HepG2 (cell line): ENCODE results near the gene KDM8. TPM values are rescaled to one million over a fixed set of nuclear protein-coding genes. Genes with fewer than 3 reads are reported as not detected.
A peak's percentile ranks its signal among the peaks of the same experiment; 100 is the strongest.

ENCODE experiments used
- CHD4 ChIP-seq: fragments of 200-600 bp; sonication (generic); IDR thresholded peaks from 2 replicates; pipeline ENCODE4 v1.7.0; 2017; ENCODE audit warnings: mild to moderate bottlenecking, low read length, borderline replicate concordance
- EHMT2 ChIP-seq: fragments of 200-600 bp; sonication (generic); IDR thresholded peaks from 2 replicates; pipeline ENCODE4 v1.7.0; 2017; ENCODE audit warnings: antibody characterized with exemption, low read depth, low read length, borderline replicate concordance
- FOXC1 ChIP-seq: sonication (generic); formaldehyde crosslinking; IDR thresholded peaks from 2 replicates; pipeline ENCODE4 v1.8.0; 2022; ENCODE audit warnings: mild to moderate bottlenecking, missing genetic modification reagents, borderline replicate concordance
- GABPB1 ChIP-seq: IDR thresholded peaks from 2 replicates; pipeline ENCODE4 v1.6.1; 2016; ENCODE audit warnings: mild to moderate bottlenecking, missing genetic modification reagents, moderate library complexity, missing compliant biosample characterization
- HMG20A ChIP-seq: IDR thresholded peaks from 2 replicates; pipeline ENCODE4 v1.6.1; 2016; ENCODE audit warnings: borderline replicate concordance
- HNRNPUL1 ChIP-seq: fragments of 200-400 bp; formaldehyde crosslinking; IDR thresholded peaks from 2 replicates; pipeline ENCODE4 v1.6.1; 2017; ENCODE audit warnings: low read depth, mild to moderate bottlenecking, low read length, moderate library complexity
- PITX1 ChIP-seq: sonication (generic); formaldehyde crosslinking; IDR thresholded peaks from 2 replicates; pipeline ENCODE4 v1.5.1; 2020; ENCODE audit warnings: mild to moderate bottlenecking, missing genetic modification reagents
- RFXANK ChIP-seq: IDR thresholded peaks from 2 replicates; pipeline ENCODE4 v1.6.1; 2016
- ZMYM2 ChIP-seq: sonication (generic); formaldehyde crosslinking; IDR thresholded peaks from 2 replicates; pipeline ENCODE4 v1.8.0; 2022; ENCODE audit warnings: mild to moderate bottlenecking, missing genetic modification reagents
- ZNF207 ChIP-seq: fragments of 450-650 bp; IDR thresholded peaks from 2 replicates; pipeline ENCODE4 v1.6.1; 2016; ENCODE audit warnings: antibody characterized with exemption, borderline replicate concordance
- ZNF703 ChIP-seq: sonication (generic); formaldehyde crosslinking; IDR thresholded peaks from 2 replicates; pipeline ENCODE4 v1.5.1; 2020; ENCODE audit warnings: missing genetic modification reagents, mild to moderate bottlenecking, moderate library complexity, borderline replicate concordance
- ZSCAN21 ChIP-seq: sonication (generic); formaldehyde crosslinking; IDR thresholded peaks from 2 replicates; pipeline ENCODE4 v1.8.0; 2022; ENCODE audit warnings: mild to moderate bottlenecking, missing genetic modification reagents, moderate library complexity, borderline replicate concordance
- polyA plus RNA-seq, 8 experiments: library from polyadenylated mRNA; depleted of rRNA in 3 of 8; stranded (reverse) in 7 of 8; unstranded in 1 of 8; fragments of >200 nt; fragmentation: Illumina TruSeq in 4 of 8; extraction: Trizol in 4 of 8; gene quantifications; 2 replicates each; pipeline versions ENCODE4 v1.2.1 to v1.2.3, GENCODE V29; 2011 to 2016; ENCODE audit warnings: low read depth in 4 of 8, missing spikeins in 1 of 8, mixed read lengths in 1 of 8; ENCODE audit not compliant: insufficient read depth in 1 of 8
- total RNA-seq, 5 experiments: library from RNA; depleted of rRNA; stranded (reverse); fragments of >200 nt; fragmentation: Illumina TruSeq; extraction: Trizol; gene quantifications; 2 replicates each; pipeline ENCODE4 v1.2.3, GENCODE V29; 2016; ENCODE audit warnings: low read depth in 1 of 5
- TF ChIP-seq, protein P1 (sequence below): sonication (generic); formaldehyde crosslinking; IDR thresholded peaks from 2 replicates; pipeline ENCODE4 v1.5.0; 2020; ENCODE audit warnings: mild to moderate bottlenecking, missing genetic modification reagents, borderline replicate concordance
- TF ChIP-seq, protein P2 (sequence below): sonication (generic); formaldehyde crosslinking; IDR thresholded peaks from 2 replicates; pipeline ENCODE4 v1.8.1; 2023; ENCODE audit warnings: missing genetic modification reagents, mild to moderate bottlenecking, borderline replicate concordance
- TF ChIP-seq, protein P3 (sequence below): sonication (generic); formaldehyde crosslinking; IDR thresholded peaks from 2 replicates; pipeline ENCODE4 v1.4.0; 2020; ENCODE audit warnings: mild to moderate bottlenecking, missing genetic modification reagents
- TF ChIP-seq, protein P4 (sequence below): sonication (generic); formaldehyde crosslinking; IDR thresholded peaks from 2 replicates; pipeline ENCODE4 v1.4.0; 2020; ENCODE audit warnings: missing genetic modification reagents, borderline replicate concordance
- TF ChIP-seq, protein P5 (sequence below): IDR thresholded peaks from 2 replicates; pipeline ENCODE4 v1.6.1; 2016; ENCODE audit warnings: mild to moderate bottlenecking
- TF ChIP-seq, protein P6 (sequence below): sonication (generic); formaldehyde crosslinking; IDR thresholded peaks from 2 replicates; pipeline ENCODE4 v1.9.0; 2021; ENCODE audit warnings: missing genetic modification reagents, borderline replicate concordance

Gene KDM8
- total and polyA plus RNA-seq, 2 of the 13 experiments (the other 11 are each of a cell fraction or from before 2014, with no cell fraction given), result 3.3 to 8.6 TPM

DNA sequence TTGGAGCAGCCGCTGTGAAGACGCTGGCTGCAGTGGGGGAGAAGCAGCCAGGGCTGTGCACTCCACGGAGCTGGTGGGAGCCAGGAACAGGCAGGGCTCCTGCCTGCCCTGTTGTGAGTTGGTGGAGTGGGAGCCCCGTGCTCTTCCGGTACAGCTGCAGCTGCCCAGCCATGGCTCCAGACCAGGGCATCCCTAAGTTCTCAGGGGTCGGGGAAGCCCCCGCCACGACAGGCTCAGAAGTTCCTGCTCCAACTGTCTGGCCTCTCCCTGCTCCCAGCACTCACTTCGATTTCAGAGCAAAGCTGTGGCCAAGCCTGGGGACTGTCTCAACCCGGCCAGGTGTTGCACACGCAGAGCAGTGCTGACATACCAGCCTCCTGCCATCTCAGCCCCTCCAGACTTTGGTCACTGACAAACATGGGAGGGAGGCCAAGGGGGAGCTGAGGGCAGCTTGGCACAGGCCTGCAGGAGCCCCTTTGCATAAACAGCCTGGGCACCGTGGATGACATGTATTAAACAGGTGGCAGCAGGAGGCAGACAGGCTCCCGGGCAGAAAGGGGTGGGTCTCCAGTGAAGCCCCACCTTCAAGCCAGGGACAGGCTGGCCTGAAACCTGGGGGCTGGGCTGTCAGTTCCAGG, 13.9 kb upstream of the KDM8 start (continued):
- TF ChIP-seq, protein P1, sequence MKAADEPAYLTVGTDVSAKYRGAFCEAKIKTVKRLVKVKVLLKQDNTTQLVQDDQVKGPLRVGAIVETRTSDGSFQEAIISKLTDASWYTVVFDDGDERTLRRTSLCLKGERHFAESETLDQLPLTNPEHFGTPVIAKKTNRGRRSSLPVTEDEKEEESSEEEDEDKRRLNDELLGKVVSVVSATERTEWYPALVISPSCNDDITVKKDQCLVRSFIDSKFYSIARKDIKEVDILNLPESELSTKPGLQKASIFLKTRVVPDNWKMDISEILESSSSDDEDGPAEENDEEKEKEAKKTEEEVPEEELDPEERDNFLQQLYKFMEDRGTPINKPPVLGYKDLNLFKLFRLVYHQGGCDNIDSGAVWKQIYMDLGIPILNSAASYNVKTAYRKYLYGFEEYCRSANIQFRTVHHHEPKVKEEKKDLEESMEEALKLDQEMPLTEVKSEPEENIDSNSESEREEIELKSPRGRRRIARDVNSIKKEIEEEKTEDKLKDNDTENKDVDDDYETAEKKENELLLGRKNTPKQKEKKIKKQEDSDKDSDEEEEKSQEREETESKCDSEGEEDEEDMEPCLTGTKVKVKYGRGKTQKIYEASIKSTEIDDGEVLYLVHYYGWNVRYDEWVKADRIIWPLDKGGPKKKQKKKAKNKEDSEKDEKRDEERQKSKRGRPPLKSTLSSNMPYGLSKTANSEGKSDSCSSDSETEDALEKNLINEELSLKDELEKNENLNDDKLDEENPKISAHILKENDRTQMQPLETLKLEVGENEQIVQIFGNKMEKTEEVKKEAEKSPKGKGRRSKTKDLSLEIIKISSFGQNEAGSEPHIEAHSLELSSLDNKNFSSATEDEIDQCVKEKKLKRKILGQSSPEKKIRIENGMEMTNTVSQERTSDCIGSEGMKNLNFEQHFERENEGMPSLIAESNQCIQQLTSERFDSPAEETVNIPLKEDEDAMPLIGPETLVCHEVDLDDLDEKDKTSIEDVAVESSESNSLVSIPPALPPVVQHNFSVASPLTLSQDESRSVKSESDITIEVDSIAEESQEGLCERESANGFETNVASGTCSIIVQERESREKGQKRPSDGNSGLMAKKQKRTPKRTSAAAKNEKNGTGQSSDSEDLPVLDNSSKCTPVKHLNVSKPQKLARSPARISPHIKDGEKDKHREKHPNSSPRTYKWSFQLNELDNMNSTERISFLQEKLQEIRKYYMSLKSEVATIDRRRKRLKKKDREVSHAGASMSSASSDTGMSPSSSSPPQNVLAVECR (CRISPR knock-in tag), result peak; percentile 50; the same call in 1 of the 2 replicates
- TF ChIP-seq, protein P2, sequence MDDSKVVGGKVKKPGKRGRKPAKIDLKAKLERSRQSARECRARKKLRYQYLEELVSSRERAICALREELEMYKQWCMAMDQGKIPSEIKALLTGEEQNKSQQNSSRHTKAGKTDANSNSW, result no peak
- TF ChIP-seq CHD4 (no peak), HMG20A (CRISPR knock-in tag) (no peak), PITX1 (peak; percentile 20; the same call in 1 of the 2 replicates), GABPB1 (CRISPR knock-in tag) (peak; percentile 67; the same call in 1 of the 2 replicates), ZSCAN21 (no peak), FOXC1 (CRISPR knock-in tag) (0 out of 2 replicates have a peak, but pooled peaks have one; percentile 46), ZMYM2 (no peak), ZNF207 (no peak), EHMT2 (no peak), HNRNPUL1 (no peak), ZNF703 (CRISPR knock-in tag) (no peak), RFXANK (CRISPR knock-in tag) (no peak)
- TF ChIP-seq, protein P3, sequence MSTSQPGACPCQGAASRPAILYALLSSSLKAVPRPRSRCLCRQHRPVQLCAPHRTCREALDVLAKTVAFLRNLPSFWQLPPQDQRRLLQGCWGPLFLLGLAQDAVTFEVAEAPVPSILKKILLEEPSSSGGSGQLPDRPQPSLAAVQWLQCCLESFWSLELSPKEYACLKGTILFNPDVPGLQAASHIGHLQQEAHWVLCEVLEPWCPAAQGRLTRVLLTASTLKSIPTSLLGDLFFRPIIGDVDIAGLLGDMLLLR (CRISPR knock-in tag), result no peak
- TF ChIP-seq, protein P4, sequence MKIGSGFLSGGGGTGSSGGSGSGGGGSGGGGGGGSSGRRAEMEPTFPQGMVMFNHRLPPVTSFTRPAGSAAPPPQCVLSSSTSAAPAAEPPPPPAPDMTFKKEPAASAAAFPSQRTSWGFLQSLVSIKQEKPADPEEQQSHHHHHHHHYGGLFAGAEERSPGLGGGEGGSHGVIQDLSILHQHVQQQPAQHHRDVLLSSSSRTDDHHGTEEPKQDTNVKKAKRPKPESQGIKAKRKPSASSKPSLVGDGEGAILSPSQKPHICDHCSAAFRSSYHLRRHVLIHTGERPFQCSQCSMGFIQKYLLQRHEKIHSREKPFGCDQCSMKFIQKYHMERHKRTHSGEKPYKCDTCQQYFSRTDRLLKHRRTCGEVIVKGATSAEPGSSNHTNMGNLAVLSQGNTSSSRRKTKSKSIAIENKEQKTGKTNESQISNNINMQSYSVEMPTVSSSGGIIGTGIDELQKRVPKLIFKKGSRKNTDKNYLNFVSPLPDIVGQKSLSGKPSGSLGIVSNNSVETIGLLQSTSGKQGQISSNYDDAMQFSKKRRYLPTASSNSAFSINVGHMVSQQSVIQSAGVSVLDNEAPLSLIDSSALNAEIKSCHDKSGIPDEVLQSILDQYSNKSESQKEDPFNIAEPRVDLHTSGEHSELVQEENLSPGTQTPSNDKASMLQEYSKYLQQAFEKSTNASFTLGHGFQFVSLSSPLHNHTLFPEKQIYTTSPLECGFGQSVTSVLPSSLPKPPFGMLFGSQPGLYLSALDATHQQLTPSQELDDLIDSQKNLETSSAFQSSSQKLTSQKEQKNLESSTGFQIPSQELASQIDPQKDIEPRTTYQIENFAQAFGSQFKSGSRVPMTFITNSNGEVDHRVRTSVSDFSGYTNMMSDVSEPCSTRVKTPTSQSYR (CRISPR knock-in tag), result no peak
- TF ChIP-seq, protein P5, sequence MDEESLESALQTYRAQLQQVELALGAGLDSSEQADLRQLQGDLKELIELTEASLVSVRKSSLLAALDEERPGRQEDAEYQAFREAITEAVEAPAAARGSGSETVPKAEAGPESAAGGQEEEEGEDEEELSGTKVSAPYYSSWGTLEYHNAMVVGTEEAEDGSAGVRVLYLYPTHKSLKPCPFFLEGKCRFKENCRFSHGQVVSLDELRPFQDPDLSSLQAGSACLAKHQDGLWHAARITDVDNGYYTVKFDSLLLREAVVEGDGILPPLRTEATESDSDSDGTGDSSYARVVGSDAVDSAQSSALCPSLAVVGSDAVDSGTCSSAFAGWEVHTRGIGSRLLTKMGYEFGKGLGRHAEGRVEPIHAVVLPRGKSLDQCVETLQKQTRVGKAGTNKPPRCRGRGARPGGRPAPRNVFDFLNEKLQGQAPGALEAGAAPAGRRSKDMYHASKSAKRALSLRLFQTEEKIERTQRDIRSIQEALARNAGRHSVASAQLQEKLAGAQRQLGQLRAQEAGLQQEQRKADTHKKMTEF (CRISPR knock-in tag), result no peak
- TF ChIP-seq, protein P6, sequence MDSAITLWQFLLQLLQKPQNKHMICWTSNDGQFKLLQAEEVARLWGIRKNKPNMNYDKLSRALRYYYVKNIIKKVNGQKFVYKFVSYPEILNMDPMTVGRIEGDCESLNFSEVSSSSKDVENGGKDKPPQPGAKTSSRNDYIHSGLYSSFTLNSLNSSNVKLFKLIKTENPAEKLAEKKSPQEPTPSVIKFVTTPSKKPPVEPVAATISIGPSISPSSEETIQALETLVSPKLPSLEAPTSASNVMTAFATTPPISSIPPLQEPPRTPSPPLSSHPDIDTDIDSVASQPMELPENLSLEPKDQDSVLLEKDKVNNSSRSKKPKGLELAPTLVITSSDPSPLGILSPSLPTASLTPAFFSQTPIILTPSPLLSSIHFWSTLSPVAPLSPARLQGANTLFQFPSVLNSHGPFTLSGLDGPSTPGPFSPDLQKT (CRISPR knock-in tag), result no peak
